ENCODE measurements around the gene CST11.

Gene CST11

DNA sequence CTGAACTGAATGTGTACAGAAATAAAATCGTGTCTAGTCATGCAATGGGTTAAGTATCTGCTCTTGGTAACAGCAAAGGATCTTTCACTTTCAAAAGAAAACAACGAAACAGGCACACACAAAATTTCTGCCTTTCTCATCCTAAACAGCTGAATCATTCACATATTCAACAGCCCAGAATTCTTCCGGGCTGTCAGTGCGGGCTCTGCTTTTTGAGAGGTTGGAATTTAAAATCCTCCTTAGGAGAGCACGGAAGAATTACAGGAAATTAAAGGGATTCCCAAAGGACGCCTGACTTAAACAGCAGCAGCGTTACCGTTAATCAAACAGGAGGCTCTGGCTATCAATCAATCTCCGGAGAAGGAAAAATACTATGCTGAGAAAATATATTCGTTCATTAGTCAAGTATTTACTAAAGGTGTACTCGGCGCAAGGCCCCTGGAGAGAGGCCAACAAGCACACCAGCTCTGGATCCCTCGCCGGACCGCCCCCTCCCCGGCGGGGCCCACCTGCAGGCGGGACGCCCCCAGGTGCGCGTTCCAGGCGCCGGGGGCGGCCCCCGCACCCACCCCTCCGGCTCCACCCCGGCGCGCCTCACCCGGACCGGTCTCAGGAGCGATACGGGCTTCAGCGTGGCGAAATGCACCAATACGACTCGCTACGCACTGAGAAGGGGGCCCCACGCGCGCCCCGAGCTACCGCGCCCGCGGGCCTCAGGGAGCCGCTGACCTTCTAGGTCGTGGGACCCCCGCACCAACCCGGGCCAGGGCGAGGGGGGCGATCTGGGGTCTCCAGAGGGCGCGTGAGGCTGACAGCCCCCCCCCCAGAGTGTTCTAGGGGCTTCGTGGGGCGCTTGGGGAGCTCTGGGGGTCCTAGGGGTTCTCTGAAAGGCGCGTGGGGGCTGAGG is 32.4 kb downstream of the CST11 start:
- no peak for DNase-seq (ENCODE audit: low spot score)

DNA sequence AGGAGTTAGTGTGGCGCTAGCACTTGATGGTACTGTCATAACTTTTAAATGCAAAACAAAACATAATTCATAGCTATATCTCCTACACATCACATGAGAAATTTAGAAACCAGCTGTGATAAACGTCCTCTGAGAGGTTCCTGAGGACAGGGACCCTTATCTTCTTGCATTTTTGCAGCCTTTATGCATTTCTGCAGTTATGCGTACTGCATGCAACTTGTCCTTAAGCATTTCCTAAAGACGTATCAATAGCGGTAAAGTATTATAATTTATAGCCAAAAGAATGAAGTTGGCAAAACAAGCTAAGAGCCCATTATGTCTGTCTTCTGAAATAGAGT is 33.0 kb downstream of the CST11 start:
- DNase-seq (ENCODE audit: low spot score): no peak

DNA sequence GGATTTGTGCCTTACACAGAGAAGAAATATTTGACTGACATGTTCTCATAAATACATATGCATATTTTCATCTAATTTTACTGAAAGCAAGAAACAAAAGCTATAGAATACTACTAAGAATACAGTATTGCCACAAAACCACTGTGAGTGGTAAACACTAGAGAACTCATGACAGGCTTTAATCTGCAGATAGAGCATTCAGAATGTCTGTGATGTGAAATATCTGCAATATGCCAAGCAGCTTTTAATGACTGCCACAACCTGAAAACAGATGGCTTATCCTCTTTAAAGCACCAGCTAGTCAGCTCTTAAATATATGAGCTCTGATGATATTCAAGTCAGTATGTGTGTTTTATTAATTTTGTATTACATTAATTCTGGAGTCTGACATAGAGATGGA is 34.8 kb downstream of the CST11 start:
- no peak for DNase-seq (ENCODE audit: low spot score)

DNA sequence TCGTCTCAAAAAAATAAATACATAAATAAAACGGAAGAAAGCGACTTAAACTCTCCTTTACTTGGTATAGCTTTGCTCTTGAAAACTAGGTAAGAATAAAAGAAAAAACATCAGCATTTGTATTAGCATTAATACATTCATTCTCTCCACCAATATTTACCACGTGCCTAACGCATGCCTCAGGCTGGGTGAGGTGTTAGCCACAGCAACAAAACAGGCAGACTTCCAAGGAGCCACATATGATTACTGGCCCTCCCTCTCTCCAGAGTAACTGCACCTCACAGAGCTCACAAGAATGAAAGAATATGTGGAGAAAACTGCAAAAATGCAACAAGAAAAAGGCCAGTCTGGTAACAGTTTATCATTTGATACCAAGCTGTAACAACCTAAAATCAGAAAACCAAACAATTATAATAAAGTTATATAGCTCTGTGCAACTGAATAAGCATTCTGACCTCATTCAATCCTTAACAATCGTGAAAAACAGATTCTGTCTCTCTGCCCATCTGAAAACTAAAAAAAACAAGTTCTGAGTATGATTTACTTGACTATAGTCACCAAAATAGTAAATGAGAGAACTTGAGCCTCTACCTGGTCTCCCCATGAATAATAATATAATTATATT is 36.6 kb downstream of the CST11 start:
- no peak for DNase-seq (ENCODE audit: low spot score)

DNA sequence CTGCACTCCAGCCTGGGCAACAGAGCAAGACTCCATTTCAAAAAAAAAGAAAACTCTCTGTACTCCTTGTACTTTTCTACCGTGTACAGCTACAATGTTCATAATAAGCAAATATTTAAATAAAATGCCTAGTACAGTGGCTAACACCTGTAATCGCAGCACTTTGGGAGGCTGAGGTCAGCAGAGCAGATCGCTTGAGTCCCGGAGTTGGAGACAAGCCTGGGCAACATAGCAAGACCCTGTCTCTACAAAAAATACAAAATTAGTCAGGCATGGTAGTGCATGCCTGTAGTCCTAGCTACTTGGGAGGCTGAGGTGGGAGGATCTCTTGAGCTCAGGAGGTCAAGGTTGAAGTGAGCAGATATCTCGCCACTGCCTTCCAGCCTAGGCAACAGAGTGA is 37.1 kb downstream of the CST11 start:
- no peak for DNase-seq (ENCODE audit: low spot score)

DNA sequence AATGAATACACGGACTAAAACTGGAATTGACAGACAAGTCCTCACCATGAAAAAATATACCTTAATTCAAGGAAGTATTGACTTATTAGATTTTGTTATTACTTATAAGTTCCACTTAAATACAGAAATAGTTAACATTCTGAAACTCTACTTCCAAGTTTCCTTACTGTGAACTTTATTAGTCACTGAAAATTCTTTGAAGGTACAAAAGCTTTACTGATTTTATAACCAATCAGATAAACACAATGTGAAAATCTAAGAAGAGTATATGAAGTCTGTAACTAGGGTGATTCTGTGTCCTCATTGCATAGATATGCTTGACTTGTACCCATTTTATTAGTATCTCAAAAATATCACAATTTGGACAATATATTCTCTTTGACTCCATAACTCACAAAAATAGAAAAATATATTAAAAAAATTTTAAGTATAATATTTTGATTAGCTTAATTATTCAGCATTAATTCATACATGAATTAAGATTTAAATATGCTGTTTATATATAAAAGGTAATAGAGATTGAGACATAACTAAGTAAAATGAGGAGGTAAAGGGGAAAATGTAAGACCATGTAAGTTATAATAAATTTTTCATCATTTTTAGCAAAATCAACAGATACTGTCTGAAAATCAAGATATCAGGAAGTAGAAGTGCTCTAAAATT is 38.0 kb downstream of the CST11 start:
- no peak for DNase-seq (ENCODE audit: low spot score)

DNA sequence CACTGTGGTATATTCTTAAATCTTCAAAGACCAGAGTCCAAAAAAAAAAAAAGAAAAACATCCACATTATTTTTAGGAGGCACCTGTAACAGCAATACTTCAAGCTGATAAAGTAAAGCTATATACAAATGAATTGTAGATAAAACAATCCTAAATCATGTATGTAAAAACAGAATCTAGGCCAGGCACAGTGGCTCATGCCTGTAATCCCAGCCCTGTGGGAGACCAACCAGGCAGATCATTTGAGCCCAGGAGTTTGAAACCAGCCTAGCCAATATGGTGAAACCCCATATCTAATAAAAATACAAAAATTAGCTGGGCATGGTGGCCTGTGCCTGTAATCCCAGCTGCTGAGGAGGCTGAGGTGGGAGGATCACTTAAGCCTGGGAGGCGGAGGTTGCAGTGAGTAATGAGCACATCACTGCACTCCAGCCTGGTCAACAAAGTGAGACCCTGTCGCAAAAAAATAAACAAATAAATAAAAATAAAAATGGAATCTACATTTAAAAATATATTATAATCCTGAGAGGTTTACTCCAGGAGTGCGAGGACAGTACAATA is 38.7 kb downstream of the CST11 start:
- no peak for DNase-seq (ENCODE audit: low spot score)

DNA sequence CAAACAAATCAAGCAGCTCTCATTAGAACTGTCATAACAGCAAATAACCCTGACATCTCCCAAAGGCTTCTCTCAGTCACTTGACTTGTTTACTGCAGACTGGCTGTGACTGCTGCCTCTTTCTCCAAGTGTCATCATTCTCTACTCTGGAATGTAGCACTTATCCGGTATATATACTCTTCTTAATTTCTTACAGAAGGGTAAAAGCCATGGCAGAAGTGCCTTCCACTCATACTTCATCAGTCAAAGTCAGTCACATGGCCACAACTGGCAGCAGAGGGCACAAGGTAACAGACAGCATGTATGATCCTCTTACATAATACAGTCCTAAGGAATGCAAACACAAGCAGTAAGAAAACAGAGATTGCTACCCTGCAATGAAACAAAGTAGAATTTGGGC is 40.6 kb downstream of the CST11 start:
- no peak for DNase-seq (ENCODE audit: low spot score)

DNA sequence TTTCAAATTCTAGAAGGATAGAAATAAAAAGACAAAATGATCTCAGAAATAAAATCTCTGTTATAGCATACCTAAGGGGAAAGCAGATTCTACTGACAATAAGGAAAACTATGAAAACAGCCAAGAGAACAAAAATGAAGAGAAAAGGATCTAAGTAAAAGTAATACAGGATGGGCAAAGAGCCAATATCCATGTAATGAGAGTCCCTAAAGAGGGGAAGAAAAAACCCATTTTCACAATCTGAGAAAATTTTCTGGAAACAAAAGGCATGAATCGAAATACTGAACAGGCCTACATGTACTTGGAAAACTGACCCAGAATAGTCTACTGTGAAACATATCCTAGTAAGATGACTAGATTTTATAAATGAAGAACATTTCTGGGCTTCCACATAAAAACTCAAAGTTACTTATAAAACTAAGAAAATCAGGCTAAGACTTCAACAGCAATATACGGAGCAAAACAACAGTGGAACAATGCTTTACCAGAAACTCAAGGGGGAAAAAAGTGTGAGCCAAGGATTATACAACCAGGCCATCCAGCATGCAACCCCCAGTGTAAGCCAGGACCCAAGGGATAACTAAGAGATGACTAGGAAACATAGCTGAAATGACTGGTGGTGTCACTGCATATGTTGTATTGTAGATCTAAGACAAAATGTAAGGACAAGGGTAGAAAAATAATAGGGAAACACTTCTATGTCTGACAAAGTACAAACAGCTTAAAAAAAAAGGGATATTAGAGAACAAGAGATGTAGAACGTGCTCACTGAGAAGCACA is 41.6 kb downstream of the CST11 start:
- DNase-seq (ENCODE audit: low spot score): no peak

DNA sequence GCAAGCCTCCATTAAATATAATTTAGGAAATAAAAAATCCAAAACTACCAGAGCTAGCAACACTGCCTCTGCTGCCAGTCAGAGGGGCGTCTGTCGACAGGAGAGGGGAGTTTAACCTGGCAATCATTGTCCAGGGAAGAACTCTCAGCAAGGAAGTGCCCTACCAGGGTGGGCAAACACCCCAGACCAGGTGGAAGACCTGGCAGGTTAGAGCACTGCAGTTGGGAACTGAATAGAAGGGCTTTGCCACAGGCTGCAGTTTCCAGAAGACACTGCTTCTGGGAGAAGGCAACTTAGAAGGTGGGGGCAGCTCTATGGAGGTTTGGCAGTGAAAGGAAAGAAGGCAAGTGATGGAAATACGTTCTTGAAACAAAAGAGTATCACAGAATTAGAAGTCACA is 42.9 kb downstream of the CST11 start:
- no peak for DNase-seq (ENCODE audit: low spot score)

DNA sequence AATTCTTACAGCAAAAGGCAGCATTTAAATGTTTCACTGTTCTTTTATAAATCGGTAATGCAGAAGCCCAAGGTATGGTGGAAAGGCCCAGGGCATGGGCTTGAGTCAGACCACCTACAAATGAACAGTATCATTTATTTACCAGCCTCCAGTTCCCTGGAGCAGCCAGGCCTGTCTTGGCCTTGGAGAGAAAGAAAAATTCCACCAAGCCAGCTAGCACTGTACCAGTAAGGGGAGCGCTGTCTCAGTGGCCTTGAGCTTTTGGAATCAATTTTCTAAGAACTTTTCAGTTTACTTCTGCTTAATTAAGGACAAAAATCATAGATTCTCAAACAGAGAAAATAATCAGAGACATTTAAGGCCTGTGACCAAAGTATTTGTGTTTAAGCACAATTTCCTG is 43.7 kb downstream of the CST11 start:
- no peak for DNase-seq (ENCODE audit: low spot score)

DNA sequence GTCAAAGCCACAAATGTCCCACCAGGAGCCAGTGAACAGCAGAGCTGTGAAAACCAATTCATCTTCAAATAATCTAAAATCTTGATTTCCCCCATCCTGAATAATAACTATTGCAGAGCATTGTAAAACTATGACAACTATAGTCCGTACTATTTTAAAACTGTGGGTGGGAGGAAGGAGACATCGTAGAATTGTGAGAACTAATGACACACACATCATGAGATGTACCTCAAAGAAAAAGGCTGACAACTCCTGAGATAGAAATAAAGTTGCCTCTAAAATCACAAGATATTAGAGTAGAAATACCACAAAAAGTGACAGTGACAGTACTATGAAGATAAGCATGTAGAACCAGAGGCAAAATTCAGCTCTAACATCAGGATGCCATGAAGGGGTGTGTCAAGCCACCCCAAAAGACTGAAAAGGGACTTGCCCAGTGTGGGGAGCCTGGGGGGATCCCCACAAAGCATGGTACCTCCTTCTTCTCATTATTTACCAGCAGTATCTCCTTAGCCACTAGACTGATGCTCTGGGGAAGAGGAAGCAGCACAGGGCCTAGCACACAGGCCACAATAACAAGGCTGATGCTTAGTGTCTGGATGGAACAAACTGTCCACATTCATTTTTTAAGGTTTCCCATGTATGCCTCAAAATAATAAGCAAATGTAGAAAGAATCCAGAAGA is 44.8 kb downstream of the CST11 start:
- DNase-seq (ENCODE audit: low spot score): no peak

DNA sequence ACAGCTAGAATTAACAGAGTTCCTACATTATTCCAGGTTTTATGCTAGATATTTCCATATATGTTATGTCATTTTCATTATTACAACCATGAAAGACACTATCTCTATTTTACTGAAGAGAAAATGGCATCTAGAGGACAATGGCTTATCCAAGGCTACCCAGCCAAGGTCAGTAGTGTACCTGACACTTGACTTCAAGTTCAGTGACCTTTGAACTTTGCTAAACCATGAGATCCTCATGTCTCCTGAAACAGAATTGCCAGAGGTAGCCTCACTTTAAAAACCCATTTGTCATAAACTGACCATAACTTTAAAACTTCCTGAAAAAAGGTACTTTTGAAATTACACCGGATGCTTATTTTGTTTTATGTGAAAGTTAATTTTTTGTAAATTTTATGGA is 45.8 kb downstream of the CST11 start:
- DNase-seq (ENCODE audit: low spot score): no peak

DNA sequence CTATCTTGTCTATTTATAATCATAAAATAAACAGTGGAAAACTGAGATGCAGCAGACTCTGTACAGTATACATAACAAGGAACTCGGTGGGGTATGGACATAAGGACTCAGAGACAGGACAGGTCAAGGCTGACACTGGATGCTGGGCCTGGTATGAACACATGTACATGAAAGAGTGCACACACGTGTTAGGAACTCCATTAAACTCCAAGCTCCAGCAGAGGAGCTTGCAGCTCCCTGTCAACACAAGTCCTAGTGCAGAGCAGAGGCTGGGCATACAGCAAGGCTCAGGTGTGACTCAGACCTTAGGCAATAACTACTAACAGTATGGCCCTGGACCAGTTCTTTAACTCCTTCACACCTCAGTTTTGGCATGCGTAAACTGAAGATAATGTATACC is 48.5 kb downstream of the CST11 start:
- DNase-seq (ENCODE audit: low spot score): no peak

DNA sequence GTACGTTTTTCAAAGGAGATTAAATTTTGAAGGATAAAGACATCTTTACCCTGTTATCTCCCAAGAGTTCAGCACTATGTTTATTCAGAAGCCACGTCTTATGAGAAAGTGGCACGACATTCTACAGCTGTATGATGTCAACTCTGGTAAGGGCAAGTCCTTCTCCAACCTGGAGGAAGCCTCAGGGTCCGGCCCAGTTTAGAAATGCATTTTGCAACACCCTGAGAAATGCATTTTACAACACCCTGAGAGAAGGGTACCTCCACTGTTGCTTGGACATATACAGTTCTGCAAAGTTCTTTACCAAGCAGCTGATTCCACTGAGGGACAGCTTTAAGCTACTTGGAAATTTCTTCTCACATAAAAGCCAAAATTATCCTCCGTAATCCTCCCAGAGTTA is 48.9 kb downstream of the CST11 start:
- DNase-seq (ENCODE audit: low spot score): no peak

DNA sequence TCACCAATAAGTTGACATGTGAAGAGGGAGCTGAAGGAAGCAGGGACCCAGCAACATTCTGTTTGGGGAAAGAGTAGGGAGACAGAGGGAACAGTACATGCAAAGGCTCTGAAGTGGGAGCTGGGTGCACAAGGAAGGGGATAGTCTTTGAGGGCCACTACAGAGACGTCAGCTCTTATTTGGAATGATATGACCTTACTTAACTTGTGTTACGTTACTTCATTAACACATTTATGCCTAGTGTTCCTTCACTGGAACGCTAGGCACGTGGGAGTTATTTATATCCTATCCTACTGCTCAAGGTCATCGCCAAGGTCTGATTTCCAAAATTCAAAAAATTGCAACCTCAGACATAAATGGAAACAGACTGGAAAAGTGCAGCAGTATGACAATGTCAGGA is 51.6 kb downstream of the CST11 start:
- DNase-seq (ENCODE audit: low spot score): no peak

Measured in pons (tissue), 1 donor.